ENCODE measurements around the gene BATF2. TPM values are rescaled to one million over a fixed set of nuclear protein-coding genes. Genes with fewer than 3 reads are reported as not detected.

BATF2 gene
- total and polyA plus RNA-seq, 4 donors: 0.51 to 3.2 (median 1.4) TPM

- TF ChIP-seq CTCF (IDR thresholded peaks at IDR 0.05; ENCODE audit: low read depth, low read length, missing input control): no peak
- peak; percentile 95 for TF ChIP-seq YY1 (IDR thresholded peaks at IDR 0.05)
- TF ChIP-seq ATF3 (IDR thresholded peaks at IDR 0.05): no peak
- TF ChIP-seq SP1 (IDR thresholded peaks at IDR 0.05): peak; percentile 83
- peak in 1 of 2 donors; percentile 25 for TF ChIP-seq EGR1 (IDR thresholded peaks at IDR 0.05; ENCODE audit: low read depth in 2 of 2)
- peak; percentile 63 for TF ChIP-seq NR2F2 (IDR thresholded peaks at IDR 0.05)
- no peak for TF ChIP-seq RAD21 (IDR thresholded peaks at IDR 0.05)
- TF ChIP-seq JUND (IDR thresholded peaks at IDR 0.05): peak in 1 of 2 donors; percentile 16
Measured at GRCh38 chr11:65040847-65041622, 44.3 kb upstream of the BATF2 start, which contains the start of gene SAC3D1 (continued).

- Histone ChIP-seq H3K4me1 (ENCODE audit: control insufficient read depth in 4 of 4, insufficient read depth in 4 of 4, low read length in 3 of 4) (peaks cover 4 to 19% (median 11%) of the 10 kb centered on the region in 4 donors), H3K36me3 (ENCODE audit: control insufficient read depth in 4 of 4, insufficient read depth in 3 of 4, low read depth in 1 of 4, low read length in 3 of 4) (peaks cover 0 to 13% (median 10%) of the 10 kb centered on the region in 4 donors), H3K27me3 (ENCODE audit: control insufficient read depth in 4 of 4, insufficient read depth in 4 of 4, low read length in 3 of 4) (no peaks in the 10 kb centered on the region), H3K4me3 (ENCODE audit: low read depth in 1 of 3, low read length in 3 of 3) (peak overlapping the region; percentile 45 to 83 (median 61)), H3K9ac (ENCODE audit: low read depth in 1 of 2, low read length in 2 of 2) (peak overlapping the region; percentile 40 to 64), H3K27ac (ENCODE audit: low read depth in 1 of 2, low read length in 2 of 2) (peak overlapping the region; percentile 89 to 96), H3K9me3 (ENCODE audit: control insufficient read depth in 4 of 4, low read length in 3 of 4) (no peaks in the 10 kb centered on the region)
- no peak for TF ChIP-seq HNF4G (IDR thresholded peaks at IDR 0.05)
- no peak for TF ChIP-seq ATF3 (IDR thresholded peaks at IDR 0.05)
- TF ChIP-seq ZBTB33 (IDR thresholded peaks at IDR 0.05): no peak
- no peak for TF ChIP-seq REST (IDR thresholded peaks at IDR 0.05)
- no peak for TF ChIP-seq EGR1 (IDR thresholded peaks at IDR 0.05; ENCODE audit: low read depth in 2 of 2)
- TF ChIP-seq CTCF (IDR thresholded peaks at IDR 0.05; ENCODE audit: low read depth, low read length, missing input control): no peak
- no peak for TF ChIP-seq HNF4A (conservative IDR thresholded peaks at IDR 0.05)
- DNase-seq (ENCODE audit: low spot score): no peak
- WGBS: 15% methylated on average over 7 of the region's 7 CpGs
Measured at GRCh38 chr11:65040520-65040846, 43.7 kb upstream of the BATF2 start.

All from liver (tissue), 9 donors.